Fibroblast of skin of left quadriceps (primary cell): Measurements from ENCODE around the gene TNFAIP2.
"Not testable (repeated sequence)": the region's sequence is repeated elsewhere in the genome, so short reads cannot be mapped to it uniquely, and the experiment has no call there.

ENCODE experiments used
- DNase-seq, 2 experiments: peaks; one replicate each; pipeline ENCODE4 v3.0.0-alpha.2; 2013; ENCODE audit warnings: low read depth in 2 of 2

TNFAIP2 gene

DNA sequence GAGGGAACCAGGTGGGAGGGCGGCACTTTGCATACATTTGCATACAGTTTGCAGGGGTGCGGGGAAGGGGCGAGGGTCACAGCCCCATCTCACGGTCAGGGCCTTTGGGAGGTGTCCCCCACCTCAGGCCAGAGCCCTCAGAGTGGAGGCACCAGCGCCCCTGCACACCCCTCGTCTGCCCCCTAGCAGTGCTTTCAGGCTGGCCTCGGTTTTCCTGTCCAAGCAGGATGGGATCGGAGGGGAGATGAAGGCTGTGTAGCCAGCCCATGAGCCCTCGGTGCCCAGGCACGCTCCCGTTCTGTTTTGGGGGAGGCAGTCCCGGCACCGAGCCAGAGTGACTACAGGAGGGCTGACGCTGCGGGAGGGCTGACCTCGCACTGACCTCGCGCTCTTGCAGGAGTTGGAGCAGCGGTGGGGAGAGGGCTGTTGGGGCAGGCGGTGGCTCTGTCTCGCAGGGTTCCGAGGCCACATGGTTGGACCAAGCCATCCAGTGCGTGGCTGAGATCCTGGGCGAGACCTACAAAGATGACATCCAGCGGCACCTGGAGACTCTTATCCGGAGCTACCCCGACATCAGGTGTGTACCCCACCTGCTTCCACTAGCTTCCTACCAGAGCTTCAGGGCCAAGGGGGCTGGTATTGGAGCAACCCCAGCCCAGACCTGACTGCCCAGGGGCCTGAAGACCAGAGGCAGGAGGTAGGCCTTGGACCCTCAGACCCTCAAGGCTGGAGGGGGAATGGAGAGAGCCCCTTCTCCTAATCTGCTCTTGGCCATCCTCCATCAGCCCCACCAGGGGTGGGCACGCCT is 15.1 kb upstream of the TNFAIP2 start:
- no peak for DNase-seq

DNA sequence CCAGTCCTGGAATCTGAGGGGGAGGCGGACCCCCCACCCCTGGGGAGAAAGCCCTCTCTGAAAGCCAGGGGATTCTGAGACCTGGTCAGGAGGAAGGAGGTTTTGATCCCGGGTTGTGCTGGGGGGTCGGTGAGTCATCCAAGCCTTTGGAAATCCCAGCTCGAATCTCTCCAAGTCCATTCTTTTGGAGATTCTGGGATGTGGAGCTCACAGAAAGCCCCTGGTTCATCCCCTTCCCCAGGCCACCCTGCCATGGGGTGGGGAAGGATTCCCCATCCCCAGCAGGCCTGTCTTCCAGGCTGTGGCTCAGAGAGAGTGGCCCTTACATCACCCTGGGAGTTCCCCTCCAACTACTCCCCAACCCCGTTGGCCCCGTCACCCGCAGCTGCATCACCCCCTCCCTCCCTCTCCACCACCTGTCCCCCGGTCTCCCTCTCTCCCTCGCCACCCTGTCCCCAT is 14.5 kb upstream of the TNFAIP2 start:
- no peak for DNase-seq

DNA sequence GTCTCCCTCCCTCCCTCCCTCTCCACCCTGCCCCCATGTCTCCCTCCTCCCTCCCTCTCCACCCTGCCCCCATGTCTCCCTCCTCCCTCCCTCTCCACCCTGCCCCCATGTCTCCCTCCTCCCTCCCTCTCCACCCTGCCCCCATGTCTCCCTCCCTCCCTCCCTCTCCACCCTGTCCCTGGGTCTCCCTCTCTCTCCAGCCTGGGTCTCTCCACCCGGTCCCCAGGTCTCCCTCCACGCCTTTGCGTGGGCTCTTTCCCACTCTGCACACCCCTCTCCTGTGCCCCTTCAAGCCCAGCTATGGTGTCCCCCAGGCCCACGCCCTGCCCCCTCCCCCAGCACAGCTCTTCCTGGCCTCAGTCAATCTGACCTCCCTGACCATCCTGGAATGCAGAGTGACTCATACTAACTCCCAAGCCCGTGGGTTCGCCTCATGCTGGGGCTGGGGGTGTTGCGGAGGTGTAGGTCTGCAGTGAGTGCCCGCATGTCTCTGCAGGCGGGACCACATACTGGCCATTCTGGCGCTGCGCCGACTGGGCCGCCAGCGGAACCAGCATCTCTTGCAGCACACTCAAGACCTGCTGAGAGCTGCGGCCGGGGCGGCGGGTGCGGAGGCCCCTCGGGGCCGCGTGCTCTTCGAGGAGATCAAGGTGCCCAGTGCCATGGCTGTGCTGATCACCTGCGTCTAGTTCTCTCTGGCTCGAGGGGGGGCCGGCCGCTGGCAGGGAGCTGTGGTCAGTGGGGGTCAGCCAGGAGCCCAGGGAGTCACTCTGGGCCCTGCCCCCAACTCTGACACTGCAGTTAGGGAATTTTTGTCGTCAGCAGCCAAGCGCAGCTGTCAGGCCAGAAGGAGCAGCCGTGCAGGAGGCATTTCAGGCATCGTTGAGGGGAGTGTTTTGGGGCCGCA is 13.5 kb upstream of the TNFAIP2 start:
- DNase-seq, result no peak

DNA sequence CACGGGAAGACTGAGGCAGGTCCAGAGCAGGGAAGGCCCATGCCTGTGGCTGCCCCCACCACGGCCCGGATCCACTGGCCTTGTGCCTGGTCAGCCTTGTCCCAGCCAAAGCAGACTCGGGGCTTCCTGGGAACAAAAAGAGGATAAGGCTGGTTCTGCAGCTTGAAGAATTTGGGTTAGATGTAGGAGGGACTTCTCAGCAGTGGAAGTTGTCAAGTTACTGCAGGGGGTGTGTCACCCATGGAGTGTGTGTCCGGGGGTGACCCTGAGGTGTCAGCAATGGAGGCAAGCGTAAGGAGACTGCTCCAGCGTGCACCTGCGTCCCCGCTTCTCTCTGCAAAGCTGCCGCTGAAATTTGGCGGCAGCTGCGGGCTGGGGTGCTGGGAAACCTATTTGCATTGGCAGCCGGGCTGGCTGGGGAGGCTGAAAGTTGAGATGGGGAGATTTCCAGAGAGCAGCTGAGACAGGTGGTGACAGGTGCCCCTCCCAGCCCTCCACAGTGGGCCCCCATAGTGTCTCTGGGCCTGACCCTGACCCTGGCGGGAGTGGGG is 12.5 kb upstream of the TNFAIP2 start:
- no peak for DNase-seq

DNA sequence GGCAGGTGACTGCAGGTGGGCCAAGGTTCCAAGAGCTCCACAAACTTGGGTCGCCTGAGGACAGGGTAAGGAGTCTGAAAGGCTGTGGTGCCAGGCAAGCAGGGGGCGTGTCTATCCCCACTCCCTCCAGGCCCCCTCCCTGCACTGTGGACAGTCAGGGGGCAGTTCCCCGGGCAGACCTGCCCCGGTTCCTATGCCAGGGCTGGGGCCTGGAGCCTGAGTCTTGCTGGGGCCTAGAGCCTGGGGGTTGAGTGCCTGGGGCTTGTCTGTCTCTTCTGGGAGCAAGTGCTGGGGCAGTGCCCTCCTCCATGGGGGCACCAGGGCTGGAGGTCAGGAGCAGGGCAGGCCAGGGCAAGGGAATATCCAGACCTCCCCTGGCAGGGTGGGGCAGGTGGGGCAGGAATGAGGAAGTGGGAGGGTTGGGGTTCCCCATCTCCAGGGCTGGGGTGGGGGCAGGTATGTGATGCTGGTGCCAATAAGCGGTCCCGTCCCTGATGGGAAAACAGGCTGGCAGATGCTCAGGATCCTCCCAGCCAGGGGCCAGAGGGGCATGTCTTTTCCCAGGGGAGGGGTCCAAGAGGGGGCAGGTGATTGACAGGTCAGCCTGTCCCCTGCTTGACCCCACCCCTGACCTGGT is 11.9 kb upstream of the TNFAIP2 start:
- DNase-seq, result no peak

DNA sequence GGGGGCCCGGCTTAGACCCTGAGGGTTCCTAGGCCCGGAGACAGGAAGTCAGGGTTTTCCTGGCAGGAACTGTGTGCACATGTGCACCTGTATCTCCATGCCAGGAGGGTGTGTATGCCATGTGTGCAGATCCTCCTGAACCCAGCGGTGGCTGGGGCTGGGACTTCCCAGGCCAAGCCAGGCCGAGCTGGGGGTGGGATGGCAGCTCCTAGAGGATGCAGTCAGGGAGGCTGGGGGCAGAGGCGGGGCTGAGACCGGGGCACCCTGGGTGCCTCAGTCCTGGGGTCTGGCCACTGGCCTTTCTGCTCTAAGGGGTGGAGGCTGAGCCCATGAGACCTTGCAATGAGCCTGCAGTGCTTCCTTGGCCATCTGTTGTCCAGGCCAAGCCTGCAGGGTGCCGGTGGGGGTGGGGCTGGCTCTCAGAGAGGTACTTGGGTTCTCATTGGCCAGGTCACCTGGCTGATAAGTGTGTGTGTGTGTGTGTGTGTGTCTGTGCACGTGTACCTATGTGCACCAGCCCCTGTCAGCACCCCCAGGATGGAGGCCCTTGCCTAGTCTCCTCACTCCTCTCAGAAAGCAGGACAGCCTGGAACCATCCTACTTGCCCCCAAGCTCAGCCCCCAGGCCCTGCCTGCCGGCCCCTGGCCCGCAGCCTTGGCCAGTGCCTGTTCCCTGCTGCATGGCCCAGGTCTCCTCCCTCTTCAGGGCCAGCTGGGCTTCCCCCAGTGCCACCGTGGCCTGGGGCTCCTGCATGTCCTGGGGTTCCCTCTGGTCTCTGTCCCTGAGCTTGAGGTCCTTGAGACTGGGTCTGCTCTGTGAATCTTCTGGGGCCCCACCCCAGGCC is 10.6 kb upstream of the TNFAIP2 start:
- no peak for DNase-seq

DNA sequence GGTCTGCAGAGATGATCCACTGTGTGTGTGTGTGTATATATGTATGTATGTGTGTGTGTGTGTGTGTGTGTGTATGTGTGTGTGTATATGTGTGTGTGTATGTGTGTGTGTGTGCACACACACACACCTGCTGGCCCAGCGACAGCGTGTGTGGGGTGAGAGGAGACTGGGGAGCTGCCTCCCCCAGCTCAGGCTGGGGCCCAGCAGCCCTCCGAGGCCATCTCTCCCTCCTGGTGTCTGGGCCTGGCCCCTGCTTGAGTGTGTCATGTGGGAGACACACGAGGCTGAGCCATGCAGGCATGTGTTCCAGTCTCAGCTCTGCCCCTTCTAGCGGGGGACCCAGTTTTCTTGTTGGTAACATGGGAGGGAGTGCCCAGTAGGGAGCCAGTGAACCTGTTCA is 10.0 kb upstream of the TNFAIP2 start:
- no peak for DNase-seq

DNA sequence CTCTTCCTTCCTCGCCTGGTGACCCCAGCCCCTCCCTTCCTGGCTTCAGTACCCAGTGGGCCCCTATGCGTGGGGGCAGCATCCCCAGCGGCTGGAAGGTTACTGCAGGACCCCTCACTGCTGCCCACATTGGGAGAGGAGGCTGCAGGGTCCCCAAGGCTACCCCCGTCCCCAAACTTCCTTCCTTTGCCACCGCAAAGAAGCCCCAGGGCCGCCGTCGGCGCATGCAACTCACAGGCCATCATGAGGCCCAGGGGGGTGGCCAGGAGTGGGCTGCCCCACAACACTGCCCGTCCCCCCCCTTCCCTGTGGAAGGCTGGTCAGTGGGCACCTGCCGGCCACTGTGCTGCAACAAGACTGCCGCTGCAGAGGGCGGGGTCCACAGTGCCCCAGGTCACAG is 9.5 kb upstream of the TNFAIP2 start:
- no peak for DNase-seq

DNA sequence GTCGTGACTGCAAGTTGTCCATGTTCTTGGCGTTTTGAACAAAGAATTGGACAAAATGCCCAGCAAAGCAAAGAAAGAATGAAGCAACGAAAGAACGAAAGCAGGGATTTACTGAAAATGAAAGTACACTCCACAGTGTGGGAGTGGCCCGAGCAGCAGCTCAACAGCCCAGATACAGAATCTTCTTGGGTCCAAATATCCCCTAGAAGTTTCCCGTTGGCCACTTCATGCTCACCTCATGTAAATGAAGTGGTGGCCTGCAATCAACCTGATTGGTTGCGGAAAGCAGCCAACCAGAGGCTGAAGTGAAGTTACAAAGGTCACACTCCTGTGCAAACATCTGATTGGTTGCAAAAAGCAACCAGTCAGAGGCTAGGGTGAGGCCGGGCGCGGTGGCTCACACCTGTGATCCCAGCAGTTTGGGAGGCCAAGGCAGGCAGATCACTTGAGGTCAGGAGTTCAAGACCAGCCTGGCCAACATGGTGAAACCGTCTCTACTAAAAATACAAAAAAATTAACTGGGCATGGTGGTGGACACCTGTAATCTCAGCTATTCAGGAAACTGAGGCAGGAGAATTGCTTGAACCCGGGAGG is 8.1 kb upstream of the TNFAIP2 start:
- not testable (repeated sequence) for DNase-seq

DNA sequence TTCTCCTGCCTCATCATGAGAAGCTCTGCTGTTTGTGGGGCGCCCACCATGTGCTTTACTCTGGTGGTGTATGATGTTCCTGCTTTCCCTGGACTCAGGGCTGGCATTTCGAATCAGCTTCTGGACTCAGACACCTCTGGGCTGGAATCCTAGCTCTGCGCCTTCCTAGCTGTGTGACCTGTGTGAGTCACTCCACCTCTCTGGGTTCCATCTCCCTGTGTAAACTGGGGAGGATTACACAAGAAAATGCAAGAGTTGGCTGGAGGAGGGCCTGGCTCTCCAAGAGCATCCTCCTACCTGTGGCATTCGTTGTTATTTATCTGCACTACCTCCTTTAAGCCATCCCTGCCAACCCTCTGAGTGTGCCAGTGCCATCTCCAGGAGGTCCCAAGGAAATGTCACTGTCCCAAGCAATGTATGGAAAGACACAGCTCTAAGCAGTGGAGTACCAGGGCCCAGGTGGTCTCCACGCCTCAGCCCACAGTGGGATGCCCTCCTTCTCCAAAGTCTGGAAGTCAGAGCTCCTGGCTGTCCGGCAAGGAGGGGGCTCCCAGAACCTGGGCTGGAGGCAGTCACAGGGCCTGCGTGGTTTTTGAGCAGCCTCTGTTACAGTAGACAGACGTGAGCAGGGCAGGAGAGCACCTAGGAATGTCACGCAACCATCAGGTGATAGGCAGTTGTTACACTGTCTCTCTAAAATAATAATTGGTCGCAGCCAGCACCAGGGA is 7.3 kb upstream of the TNFAIP2 start:
- no peak for DNase-seq

DNA sequence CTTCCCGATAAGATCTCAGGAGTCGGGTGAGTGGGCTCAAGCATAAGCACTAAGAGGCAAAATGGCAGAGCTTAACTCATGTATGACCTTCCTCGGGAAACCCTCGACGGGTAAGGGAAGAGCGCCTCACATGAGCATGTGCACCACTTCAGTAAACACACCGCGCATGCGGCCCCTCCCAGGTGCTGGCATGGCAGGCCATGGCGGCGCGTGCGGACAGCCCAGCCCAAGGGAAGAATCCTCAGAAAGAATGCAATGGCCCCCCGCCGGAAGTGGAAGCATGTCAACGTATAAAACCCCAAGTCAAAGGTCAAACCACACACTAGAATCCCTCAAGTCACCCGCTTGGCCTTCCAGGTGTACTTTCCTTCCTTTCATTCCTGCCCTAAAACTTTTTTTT is 6.6 kb upstream of the TNFAIP2 start:
- no peak for DNase-seq

DNA sequence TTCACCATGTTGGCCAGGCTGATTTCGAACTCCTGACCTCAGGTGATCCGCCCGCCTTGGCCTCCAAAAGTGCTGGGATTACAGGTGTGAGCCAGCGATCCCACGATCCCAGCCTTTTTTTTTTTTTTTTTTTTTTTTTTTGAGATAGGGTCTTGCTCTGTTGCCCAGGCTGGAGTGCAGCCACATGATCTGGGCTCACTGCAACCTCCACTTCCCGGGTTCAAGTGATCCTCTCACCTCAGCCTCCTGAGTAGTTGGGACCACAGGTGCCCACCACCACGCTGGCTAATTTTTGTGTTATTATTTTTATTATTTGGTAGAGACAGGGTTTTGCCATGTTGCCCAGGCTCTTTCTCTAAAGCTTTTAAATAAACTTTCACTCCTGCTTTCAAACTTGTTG is 5.8 kb upstream of the TNFAIP2 start:
- not testable (repeated sequence) for DNase-seq

DNA sequence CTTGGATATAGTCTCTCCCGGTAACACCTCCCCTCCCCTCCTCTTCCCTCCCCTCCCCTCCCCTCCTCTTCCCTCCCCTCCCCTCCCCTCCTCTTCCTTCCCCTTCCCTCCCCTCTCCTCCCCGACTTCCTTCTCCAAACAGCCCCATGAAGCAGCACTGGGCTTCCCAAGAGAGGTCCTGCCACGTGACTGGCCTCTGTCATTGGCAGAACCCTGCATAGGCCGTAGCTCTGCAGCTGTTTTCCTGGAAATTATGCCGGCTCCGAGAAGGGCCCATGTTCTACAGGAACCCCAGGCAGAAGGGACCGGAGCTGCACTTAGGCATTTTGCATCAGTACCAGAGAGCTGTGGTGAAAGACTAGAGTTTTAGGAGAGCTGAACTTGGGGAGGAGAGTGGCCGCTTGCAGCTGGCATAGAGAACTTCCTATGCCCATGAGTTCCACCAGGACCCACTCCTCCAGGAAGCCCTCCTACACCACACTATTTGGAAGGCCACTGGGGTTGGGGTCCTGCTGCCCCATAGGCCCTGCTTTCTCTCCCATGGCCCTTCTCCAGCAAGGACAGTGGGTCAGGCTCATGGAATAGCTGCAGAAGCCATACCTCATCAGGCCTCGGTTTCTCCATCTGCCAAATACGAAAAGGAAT is 5.1 kb upstream of the TNFAIP2 start:
- DNase-seq, result no peak

DNA sequence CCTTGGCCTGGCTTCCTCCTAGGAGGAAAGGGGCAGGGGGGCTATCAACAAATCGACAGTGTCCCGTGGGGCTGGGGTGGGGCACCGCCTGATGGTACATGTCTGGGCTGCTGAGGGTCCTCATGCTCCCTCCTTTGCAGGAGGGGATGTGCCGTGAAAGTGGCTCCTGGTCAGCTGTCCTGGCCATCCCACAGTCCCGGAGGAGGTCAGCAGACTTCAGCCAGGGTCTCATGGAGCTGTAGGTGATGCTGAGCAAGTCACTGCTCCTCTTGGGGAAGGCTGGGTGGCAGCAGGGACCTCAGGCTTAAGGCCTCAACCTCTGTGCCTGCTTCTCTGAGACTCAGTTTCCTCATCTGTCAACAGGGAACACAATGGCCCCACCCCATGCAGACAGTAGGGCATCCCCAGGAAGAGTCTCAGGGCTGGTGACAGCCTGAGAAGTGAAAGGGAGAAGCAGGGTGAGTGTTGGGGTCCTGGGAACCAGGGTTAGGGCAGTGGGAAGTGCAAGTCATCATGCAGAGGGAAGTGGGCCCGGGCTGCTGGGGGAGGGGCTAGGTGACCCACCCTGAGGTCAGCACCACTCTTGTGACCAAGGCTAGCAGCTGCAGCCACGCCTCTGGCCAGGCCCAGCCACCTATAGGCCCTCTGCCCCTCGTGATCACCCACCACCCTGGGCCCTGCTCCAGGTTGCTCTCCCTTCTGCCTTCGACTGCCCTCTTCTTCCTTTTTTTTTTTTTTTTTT is 4.4 kb upstream of the TNFAIP2 start:
- no peak for DNase-seq

DNA sequence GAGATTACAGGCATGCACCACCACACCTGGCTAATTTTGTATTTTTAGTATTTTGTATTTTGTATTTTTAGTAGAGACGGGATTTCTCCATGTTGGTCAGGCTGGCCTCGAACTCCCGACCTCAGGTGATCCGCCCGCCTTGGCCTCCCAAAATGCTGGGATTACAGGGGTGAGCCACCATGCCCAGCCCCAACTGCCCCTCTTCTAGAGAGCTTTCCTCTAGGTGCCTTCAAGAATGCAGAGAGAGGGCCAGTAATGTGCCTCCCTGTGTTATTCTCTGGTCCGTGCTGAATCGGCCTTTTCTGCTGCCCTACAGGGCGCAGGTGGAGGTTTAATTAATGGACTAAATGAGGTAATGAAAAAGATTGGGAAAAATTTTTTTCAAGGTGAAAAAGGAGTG is 3.7 kb upstream of the TNFAIP2 start:
- DNase-seq, result not testable (repeated sequence)

DNA sequence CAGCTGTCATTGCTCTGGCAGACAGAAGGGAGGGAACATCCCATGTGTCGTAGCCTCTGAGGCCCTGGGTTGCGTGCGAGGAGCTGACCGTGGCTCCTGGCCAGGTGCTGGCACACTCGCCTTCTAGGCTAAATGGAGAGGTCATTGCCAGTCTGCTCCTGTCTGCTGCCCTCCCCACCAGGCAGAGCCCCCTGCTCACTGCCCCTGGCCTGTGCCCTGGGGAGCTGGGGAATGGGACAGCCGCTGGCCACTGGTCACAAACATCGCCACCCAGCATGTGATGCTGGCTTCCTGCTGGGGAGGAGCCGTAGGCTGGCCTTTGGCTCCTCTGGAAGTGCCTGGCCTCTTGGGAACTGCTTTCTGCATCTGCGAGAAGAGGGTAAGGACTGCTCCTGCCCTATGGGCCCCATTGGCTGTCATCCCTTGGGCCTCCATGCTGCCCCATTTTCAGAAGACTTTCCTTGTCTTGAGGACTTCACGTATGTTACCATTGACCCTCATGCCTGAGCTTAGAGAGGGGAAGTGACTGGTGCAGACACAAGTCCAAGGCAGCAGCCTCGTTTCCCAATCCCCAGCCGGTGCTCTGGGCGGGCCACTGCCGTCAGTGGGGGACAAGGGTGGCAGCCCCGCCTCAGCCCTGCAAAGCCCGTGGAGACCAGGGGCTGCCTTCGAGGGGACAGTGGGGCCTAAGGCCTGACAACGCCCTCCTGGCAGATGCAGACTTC is 2.0 kb upstream of the TNFAIP2 start:
- DNase-seq, result no peak

DNA sequence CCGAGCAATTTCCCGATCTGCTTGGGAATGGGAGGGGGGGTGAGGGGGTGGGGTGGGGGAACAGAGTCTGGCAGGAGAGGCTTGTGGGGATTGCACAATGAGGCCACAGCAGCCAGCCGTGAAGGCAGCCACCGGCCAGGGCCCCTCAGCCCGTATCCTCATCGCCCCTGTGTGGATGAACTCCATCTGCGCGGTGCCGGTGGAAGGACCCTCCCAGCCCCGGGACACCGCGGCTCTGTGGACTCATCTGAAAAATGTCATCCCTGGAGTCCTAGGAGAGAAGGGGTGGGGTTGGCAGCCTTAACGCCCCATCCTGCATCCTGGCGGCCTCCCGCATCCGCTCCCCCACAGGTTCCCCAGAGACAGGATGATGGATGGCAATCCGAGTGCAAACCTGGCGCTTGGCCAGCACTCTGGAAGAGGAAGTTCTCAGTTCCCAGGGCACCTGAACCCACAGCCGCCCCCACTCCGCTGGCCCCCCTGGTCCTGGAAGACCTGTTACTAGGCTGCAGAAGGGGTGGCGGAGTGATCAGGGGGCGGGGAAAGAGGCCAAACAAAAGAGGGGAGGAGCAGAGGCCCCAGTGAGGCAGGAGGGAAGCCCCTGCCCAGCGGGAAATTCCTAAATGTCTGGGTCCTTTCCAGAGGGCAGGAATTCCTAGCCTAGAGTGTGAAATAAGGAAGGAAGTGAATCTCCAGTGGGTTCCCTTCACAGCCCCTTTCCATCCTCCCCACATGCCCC is 1.2 kb upstream of the TNFAIP2 start:
- peak; percentile 73 to 75 for DNase-seq

DNA sequence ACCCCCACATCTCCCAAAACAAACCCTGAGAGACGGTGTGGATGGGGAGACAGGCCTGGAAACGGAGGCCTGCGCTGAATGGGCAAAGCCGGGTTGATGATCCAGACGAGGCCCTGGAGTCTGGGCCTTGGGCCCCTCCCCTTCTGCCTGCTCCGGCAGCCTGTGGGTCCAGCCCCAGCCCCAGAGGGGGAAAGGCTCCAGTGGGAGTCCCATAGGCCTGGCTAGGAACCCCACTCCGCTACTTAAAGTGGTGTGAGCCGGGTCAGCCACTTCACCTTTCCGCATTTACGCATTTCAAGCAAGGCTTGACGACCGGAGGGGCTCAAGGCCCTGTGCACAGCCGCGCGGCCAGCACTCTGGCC is 695 bp upstream of the TNFAIP2 start:
- DNase-seq, result no peak
